HG02798 (cell line): ENCODE measurements around the gene AGPAT2.

Source experiments
- ATAC-seq: cut with Tn5 transposase; IDR thresholded peaks from one replicate; pipeline ENCODE4 v1.9.1; 2021; ENCODE audit warnings: mild to moderate bottlenecking; ENCODE audit not compliant: unreplicated experiment, poor library complexity

Gene AGPAT2

GRCh38 chr9:136690104-136690805 is 3.0 kb upstream of the AGPAT2 start:
- no peak for ATAC-seq

- no peak for ATAC-seq
Observed at GRCh38 chr9:136689108-136689460, 1.8 kb upstream of the AGPAT2 start.

GRCh38 chr9:136688274-136689107 is 1.2 kb upstream of the AGPAT2 start:
- no peak for ATAC-seq

GRCh38 chr9:136687721-136688223 is 515 bp upstream of the AGPAT2 start:
- no peak for ATAC-seq

DNA sequence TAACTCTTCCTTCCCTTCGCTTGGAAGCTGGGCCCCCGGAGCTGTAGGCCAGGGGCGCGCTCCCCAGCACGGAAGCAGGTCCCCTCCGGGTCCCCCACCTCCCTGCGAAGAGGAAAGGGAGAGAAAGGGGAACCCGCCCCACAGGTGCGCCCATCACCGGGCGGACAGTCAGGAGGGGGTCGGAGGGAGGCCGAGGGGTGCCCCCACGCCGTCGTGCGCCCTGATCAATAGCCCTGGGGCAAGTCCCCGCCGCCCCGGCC is 793 bp downstream of the AGPAT2 start:
- ATAC-seq, result no peak

GRCh38 chr9:136685790-136686533 is 1.3 kb downstream of the AGPAT2 start:
- no peak for ATAC-seq

- ATAC-seq, result no peak
Observed at GRCh38 chr9:136685216-136685615, 2.0 kb downstream of the AGPAT2 start.

- ATAC-seq, result no peak
Observed at GRCh38 chr9:136684799-136685198, 2.5 kb downstream of the AGPAT2 start.

DNA sequence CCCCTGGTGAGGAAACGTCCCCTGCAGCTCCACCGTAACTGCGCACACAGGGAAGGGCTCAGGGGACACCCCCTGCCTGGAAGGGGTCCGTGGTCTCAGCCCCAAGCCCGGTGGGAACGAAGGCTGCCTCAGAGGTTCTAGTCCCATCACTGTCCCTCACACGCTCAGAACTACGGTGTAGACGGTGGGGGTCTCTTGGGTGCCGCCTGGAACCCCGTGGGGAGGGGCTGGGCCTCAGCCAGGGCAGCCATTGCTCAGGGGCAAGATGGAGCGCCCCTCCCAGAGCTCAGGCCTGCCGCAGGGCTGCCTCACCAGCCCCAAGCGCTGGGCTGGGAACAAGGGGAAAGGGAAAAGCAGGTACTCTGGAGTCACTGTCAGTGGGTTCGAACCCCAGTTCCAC is 2.9 kb downstream of the AGPAT2 start:
- ATAC-seq, result no peak

DNA sequence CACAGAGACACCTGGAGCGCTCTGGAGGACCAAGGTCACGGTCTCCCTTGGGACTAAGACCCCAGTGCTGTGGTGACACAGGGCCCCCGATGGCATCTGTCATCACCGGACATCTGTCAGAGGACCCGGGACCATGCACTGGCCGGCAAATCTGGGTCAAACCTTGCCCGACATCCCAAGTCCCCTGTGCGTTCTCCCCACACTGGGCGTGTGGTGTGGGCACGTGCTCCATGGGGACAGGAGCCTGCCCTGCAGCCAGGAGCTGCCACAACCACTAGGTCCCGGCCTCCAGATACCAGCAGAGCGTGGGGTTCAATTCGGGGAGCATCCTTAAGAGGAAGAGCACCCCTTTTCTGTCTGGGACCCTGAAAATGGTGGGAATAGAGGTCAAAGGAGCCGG is 3.5 kb downstream of the AGPAT2 start:
- ATAC-seq, result no peak

- no peak for ATAC-seq
Observed at GRCh38 chr9:136683173-136683745, 4.0 kb downstream of the AGPAT2 start.

- ATAC-seq, result no peak
Observed at GRCh38 chr9:136682710-136683109, 4.5 kb downstream of the AGPAT2 start.

GRCh38 chr9:136681945-136682699 is 5.1 kb downstream of the AGPAT2 start:
- no peak for ATAC-seq

GRCh38 chr9:136681029-136681428 is 6.2 kb downstream of the AGPAT2 start:
- ATAC-seq, result no peak

- no peak for ATAC-seq
Observed at GRCh38 chr9:136679431-136679941, 7.8 kb downstream of the AGPAT2 start.

DNA sequence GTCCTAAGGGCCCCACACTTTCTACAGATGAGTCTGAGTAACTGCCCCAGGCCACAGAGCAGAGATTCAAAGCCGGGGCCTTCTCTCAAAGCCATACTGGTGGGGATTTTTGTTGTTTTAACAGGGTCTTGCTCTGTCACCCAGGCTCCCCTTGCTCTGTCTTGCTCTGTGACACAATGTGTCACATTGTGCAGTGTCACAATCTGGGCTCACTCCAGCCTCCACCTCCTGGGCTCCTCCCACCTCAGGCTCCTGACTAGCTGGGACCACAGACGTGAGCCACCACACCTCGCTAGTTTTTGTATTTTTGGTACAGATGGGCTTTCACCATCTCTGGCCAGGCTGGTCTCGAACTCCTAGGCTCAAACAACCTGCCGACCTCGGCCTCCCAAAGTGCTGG is 8.6 kb downstream of the AGPAT2 start:
- ATAC-seq, result no peak

GRCh38 chr9:136678034-136678433 is 9.2 kb downstream of the AGPAT2 start:
- no peak for ATAC-seq

- no peak for ATAC-seq
Observed at GRCh38 chr9:136676920-136677686, 10.2 kb downstream of the AGPAT2 start.

- ATAC-seq, result no peak
Observed at GRCh38 chr9:136676297-136676794, 10.9 kb downstream of the AGPAT2 start.
